HepG2 (cell line): ENCODE data around the gene MACROD2. TPM values are rescaled to one million over a fixed set of nuclear protein-coding genes. Genes with fewer than 3 reads are reported as not detected.

ENCODE experiments used
- ATAC-seq: fragments of 200-7000 bp; cut with Tn5 transposase; 3 replicates; pipeline ENCODE4 v1.9.1; 2020; ENCODE audit warnings: mild to moderate bottlenecking, moderate library complexity
- BruUV-seq: library from RNA; stranded (reverse); fragments of 400-500 nt; replicated peaks from 2 replicates; lab custom pipeline; 2021; lab: Mats Ljungman, UMichigan
- CTCF ChIA-PET: fragments of 300-600 bp; formaldehyde crosslinking; extraction: SDS; loops from one replicate; lab custom pipeline; 2021; ENCODE audit warnings: low total read pairs, inconsistent platforms, low intra/inter-chr PET ratio; lab: Yijun Ruan, JAX
- POLR2A ChIA-PET: fragments of 350-600 bp; sonication (Branson Sonifier 250); formaldehyde crosslinking; loops from one replicate; lab custom pipeline; 2020; ENCODE audit warnings: antibody characterized with exemption, inconsistent platforms; lab: Yijun Ruan, JAX
- DNase-seq: peaks from one replicate; pipeline ENCODE4 v3.0.0-alpha.2; 2015; ENCODE audit warnings: low spot score
- FAIRE-seq: peaks from 3 replicates; lab custom pipeline; 2011; peaks lifted over from hg19 to GRCh38; lab: Jason Lieb, UNC
- H2AFZ ChIP-seq: one replicate; pipeline ENCODE4 v1.6.1; 2011; ENCODE audit warnings: low read length, inconsistent platforms
- H3K27ac ChIP-seq: fragments of 300-600 bp; 3 replicates; pipeline ENCODE4 v1.8.0; 2011; ENCODE audit warnings: mixed run types, mild to moderate bottlenecking, mixed read lengths, low read length, inconsistent platforms; ENCODE audit not compliant: insufficient read depth; ENCODE audit errors: extremely low read length
- H3K27me3 ChIP-seq, 2 experiments: fragments of 200-600 bp in 1 of 2; 2 replicates in 1 of 2; 3 replicates in 1 of 2; pipeline versions ENCODE4 v1.6.0 to v1.8.0; 2011; ENCODE audit warnings: low read length in 2 of 2, mild to moderate bottlenecking in 2 of 2, moderate library complexity in 2 of 2, inconsistent platforms in 1 of 2; ENCODE audit not compliant: insufficient read depth in 2 of 2, control insufficient read depth in 1 of 2
- H3K36me3 ChIP-seq, 2 experiments: fragments of 200-600 bp in 1 of 2; replicated peaks in 1 of 2; 2 replicates in 1 of 2; 3 replicates in 1 of 2; pipeline versions ENCODE4 v1.5.1 to v1.8.0; 2011; ENCODE audit warnings: low read length in 2 of 2, inconsistent platforms in 1 of 2; ENCODE audit not compliant: insufficient read depth in 2 of 2, control insufficient read depth in 1 of 2
- H3K4me1 ChIP-seq: 2 replicates; pipeline ENCODE4 v1.5.1; 2012; ENCODE audit warnings: low read length, inconsistent platforms; ENCODE audit not compliant: insufficient read depth
- H3K4me2 ChIP-seq: 2 replicates; pipeline ENCODE4 v1.6.0; 2011; ENCODE audit warnings: low read depth, low read length, inconsistent platforms
- H3K4me3 ChIP-seq, 3 experiments: fragments of 200-600 bp in 1 of 3; sonication (generic), shearing (Covaris generic) in 1 of 3; replicated peaks in 1 of 3; 2 replicates each; pipeline ENCODE4 v1.5.1; 2011 to 2016; ENCODE audit warnings: low read length in 3 of 3, inconsistent platforms in 2 of 3, low read depth in 2 of 3, mild to moderate bottlenecking in 2 of 3, control low read depth in 1 of 3, mixed read lengths in 1 of 3; ENCODE audit not compliant: insufficient read depth in 1 of 3
- H3K79me2 ChIP-seq: one replicate; pipeline ENCODE4 v1.6.1; 2011; ENCODE audit warnings: low read length, inconsistent platforms; ENCODE audit not compliant: insufficient read depth
- H3K9ac ChIP-seq: 2 replicates; pipeline ENCODE4 v1.6.0; 2011; ENCODE audit warnings: mild to moderate bottlenecking, low read depth, low read length, inconsistent platforms; ENCODE audit not compliant: insufficient read depth
- H3K9me3 ChIP-seq: 2 replicates; pipeline ENCODE4 v1.5.1; 2012; ENCODE audit warnings: mild to moderate bottlenecking, low read length
- H4K20me1 ChIP-seq: 2 replicates; pipeline ENCODE4 v1.6.0; 2011; ENCODE audit warnings: inconsistent platforms, mild to moderate bottlenecking, low read length, moderate library complexity; ENCODE audit not compliant: insufficient read depth
- ARNT2 ChIP-seq: sonication (generic); formaldehyde crosslinking; IDR thresholded peaks from 2 replicates; pipeline ENCODE4 v1.8.0; 2022; ENCODE audit warnings: mild to moderate bottlenecking, low read depth, missing genetic modification reagents, moderate library complexity
- BCL6 ChIP-seq: IDR thresholded peaks from 2 replicates; pipeline ENCODE4 v1.6.1; 2016; ENCODE audit warnings: missing genetic modification reagents, missing compliant biosample characterization
- BRCA1 ChIP-seq: sonication (generic); formaldehyde crosslinking; IDR thresholded peaks from 2 replicates; pipeline ENCODE4 v1.4.0; 2020; ENCODE audit warnings: missing genetic modification reagents
- PTBP1 ChIP-seq: fragments of 200-400 bp; formaldehyde crosslinking; IDR thresholded peaks from 2 replicates; pipeline ENCODE4 v1.6.1; 2018; ENCODE audit warnings: low read length, low read depth; ENCODE audit not compliant: poor library complexity, severe bottlenecking
- REPIN1 ChIP-seq: sonication (generic); formaldehyde crosslinking; IDR thresholded peaks from 2 replicates; pipeline ENCODE4 v1.8.0; 2022; ENCODE audit warnings: missing genetic modification reagents, low read depth, mild to moderate bottlenecking, borderline replicate concordance
- TAF1 ChIP-seq: sonication (generic); formaldehyde crosslinking; IDR thresholded peaks from 2 replicates; pipeline ENCODE4 v1.4.0; 2020; ENCODE audit warnings: missing genetic modification reagents
- XBP1 ChIP-seq: sonication (generic); formaldehyde crosslinking; IDR thresholded peaks from 2 replicates; pipeline ENCODE4 v1.5.0; 2020; ENCODE audit warnings: missing genetic modification reagents
- YEATS4 ChIP-seq: sonication (generic); formaldehyde crosslinking; IDR thresholded peaks from 2 replicates; pipeline ENCODE4 v1.4.0; 2020; ENCODE audit warnings: missing genetic modification reagents, borderline replicate concordance
- ZNF234 ChIP-seq: sonication (generic); formaldehyde crosslinking; conservative IDR thresholded peaks from 2 replicates; pipeline ENCODE4 v1.5.1; 2020; ENCODE audit warnings: mild to moderate bottlenecking, missing genetic modification reagents
- ZNF629 ChIP-seq: sonication (generic); formaldehyde crosslinking; conservative IDR thresholded peaks from 2 replicates; pipeline ENCODE4 v1.5.0; 2020; ENCODE audit warnings: missing genetic modification reagents
- ZNF776 ChIP-seq: sonication (generic); formaldehyde crosslinking; IDR thresholded peaks from 2 replicates; pipeline ENCODE4 v1.4.0; 2020; ENCODE audit warnings: mild to moderate bottlenecking, missing genetic modification reagents
- ZSCAN30 ChIP-seq: sonication (generic); formaldehyde crosslinking; IDR thresholded peaks from 2 replicates; pipeline ENCODE4 v1.5.0; 2020; ENCODE audit warnings: mild to moderate bottlenecking, missing genetic modification reagents
- WGBS: methylation state at CpG from one replicate; pipeline ENCODE4 v1.1.6; 2017; ENCODE audit warnings: low lambda C conversion rate; 5-methylcytosine and 5-hydroxymethylcytosine counted together
- in situ Hi-C: cut with HindIII; loops from 2 replicates; pipeline ENCODE4 v1.10.0; 2017; ENCODE audit warnings: low pct_unique_long_range_greater_than_20kb; ENCODE audit not compliant: extremely low pct_ligation_motif_present
- intact Hi-C: fragments of 100-400 bp; cut with micrococcal nuclease; formaldehyde crosslinking; loops from one replicate; pipeline ENCODE4 v1.10.0; 2022; ENCODE audit not compliant: unreplicated experiment
- polyA plus RNA-seq, 8 experiments: library from polyadenylated mRNA; depleted of rRNA in 3 of 8; stranded (reverse) in 7 of 8; unstranded in 1 of 8; fragments of >200 nt; fragmentation: Illumina TruSeq in 4 of 8; extraction: Trizol in 4 of 8; gene quantifications; 2 replicates each; pipeline versions ENCODE4 v1.2.1 to v1.2.3, GENCODE V29; 2011 to 2016; ENCODE audit warnings: low read depth in 4 of 8, missing spikeins in 1 of 8, mixed read lengths in 1 of 8; ENCODE audit not compliant: insufficient read depth in 1 of 8
- total RNA-seq, 5 experiments: library from RNA; depleted of rRNA; stranded (reverse); fragments of >200 nt; fragmentation: Illumina TruSeq; extraction: Trizol; gene quantifications; 2 replicates each; pipeline ENCODE4 v1.2.3, GENCODE V29; 2016; ENCODE audit warnings: low read depth in 1 of 5
- TF ChIP-seq, protein P1 (sequence below): sonication (generic); formaldehyde crosslinking; IDR thresholded peaks from 2 replicates; pipeline ENCODE4 v1.9.0; 2021; ENCODE audit warnings: mild to moderate bottlenecking, missing genetic modification reagents
- TF ChIP-seq, protein P2 (sequence below): sonication (generic); formaldehyde crosslinking; IDR thresholded peaks from 2 replicates; pipeline ENCODE4 v1.4.0; 2020; ENCODE audit warnings: mild to moderate bottlenecking, missing genetic modification reagents
- TF ChIP-seq, protein P3 (sequence below): sonication (generic); formaldehyde crosslinking; IDR thresholded peaks from 2 replicates; pipeline ENCODE4 v1.8.0; 2022; ENCODE audit warnings: missing genetic modification reagents, mild to moderate bottlenecking, inconsistent platforms, borderline replicate concordance
- TF ChIP-seq, protein P4 (sequence below): sonication (generic); formaldehyde crosslinking; IDR thresholded peaks from 2 replicates; pipeline ENCODE4 v1.8.0; 2022; ENCODE audit warnings: mild to moderate bottlenecking, missing genetic modification reagents, moderate library complexity

MACROD2 gene
- total and polyA plus RNA-seq, 2 of the 13 experiments (the other 11 are each of a cell fraction or from before 2014, with no cell fraction given): 0.13 to 0.51 TPM

GRCh38 chr20:15860850-15861249 lies 1865.5 kb downstream of the MACROD2 start (continued):
- TF ChIP-seq, protein P1, sequence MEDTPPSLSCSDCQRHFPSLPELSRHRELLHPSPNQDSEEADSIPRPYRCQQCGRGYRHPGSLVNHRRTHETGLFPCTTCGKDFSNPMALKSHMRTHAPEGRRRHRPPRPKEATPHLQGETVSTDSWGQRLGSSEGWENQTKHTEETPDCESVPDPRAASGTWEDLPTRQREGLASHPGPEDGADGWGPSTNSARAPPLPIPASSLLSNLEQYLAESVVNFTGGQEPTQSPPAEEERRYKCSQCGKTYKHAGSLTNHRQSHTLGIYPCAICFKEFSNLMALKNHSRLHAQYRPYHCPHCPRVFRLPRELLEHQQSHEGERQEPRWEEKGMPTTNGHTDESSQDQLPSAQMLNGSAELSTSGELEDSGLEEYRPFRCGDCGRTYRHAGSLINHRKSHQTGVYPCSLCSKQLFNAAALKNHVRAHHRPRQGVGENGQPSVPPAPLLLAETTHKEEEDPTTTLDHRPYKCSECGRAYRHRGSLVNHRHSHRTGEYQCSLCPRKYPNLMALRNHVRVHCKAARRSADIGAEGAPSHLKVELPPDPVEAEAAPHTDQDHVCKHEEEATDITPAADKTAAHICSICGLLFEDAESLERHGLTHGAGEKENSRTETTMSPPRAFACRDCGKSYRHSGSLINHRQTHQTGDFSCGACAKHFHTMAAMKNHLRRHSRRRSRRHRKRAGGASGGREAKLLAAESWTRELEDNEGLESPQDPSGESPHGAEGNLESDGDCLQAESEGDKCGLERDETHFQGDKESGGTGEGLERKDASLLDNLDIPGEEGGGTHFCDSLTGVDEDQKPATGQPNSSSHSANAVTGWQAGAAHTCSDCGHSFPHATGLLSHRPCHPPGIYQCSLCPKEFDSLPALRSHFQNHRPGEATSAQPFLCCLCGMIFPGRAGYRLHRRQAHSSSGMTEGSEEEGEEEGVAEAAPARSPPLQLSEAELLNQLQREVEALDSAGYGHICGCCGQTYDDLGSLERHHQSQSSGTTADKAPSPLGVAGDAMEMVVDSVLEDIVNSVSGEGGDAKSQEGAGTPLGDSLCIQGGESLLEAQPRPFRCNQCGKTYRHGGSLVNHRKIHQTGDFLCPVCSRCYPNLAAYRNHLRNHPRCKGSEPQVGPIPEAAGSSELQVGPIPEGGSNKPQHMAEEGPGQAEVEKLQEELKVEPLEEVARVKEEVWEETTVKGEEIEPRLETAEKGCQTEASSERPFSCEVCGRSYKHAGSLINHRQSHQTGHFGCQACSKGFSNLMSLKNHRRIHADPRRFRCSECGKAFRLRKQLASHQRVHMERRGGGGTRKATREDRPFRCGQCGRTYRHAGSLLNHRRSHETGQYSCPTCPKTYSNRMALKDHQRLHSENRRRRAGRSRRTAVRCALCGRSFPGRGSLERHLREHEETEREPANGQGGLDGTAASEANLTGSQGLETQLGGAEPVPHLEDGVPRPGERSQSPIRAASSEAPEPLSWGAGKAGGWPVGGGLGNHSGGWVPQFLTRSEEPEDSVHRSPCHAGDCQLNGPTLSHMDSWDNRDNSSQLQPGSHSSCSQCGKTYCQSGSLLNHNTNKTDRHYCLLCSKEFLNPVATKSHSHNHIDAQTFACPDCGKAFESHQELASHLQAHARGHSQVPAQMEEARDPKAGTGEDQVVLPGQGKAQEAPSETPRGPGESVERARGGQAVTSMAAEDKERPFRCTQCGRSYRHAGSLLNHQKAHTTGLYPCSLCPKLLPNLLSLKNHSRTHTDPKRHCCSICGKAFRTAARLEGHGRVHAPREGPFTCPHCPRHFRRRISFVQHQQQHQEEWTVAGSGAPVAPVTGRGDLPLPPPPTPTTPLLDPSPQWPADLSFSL (CRISPR knock-in tag): no peak
- no peak for TF ChIP-seq TAF1 (CRISPR knock-in tag)
- no peak for TF ChIP-seq XBP1
- TF ChIP-seq, all 625 proteins: peak for 0

GRCh38 chr20:15862178-15862577 lies 1866.9 kb downstream of the MACROD2 start:
- in situ Hi-C loops: no loop called here
- no TSS peak for BruUV-seq
- ATAC-seq: no peak
- TF ChIP-seq, protein P2, sequence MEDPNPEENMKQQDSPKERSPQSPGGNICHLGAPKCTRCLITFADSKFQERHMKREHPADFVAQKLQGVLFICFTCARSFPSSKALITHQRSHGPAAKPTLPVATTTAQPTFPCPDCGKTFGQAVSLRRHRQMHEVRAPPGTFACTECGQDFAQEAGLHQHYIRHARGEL (CRISPR knock-in tag): no peak
- TF ChIP-seq BCL6 (no peak), PTBP1 (no peak), BRCA1 (CRISPR knock-in tag) (no peak), REPIN1 (CRISPR knock-in tag) (no peak), ZNF629 (no peak), ZNF234 (no peak), YEATS4 (CRISPR knock-in tag) (no peak), ZNF776 (no peak), ARNT2 (CRISPR knock-in tag) (no peak), ZSCAN30 (CRISPR knock-in tag) (no peak)
- TF ChIP-seq, protein P3, sequence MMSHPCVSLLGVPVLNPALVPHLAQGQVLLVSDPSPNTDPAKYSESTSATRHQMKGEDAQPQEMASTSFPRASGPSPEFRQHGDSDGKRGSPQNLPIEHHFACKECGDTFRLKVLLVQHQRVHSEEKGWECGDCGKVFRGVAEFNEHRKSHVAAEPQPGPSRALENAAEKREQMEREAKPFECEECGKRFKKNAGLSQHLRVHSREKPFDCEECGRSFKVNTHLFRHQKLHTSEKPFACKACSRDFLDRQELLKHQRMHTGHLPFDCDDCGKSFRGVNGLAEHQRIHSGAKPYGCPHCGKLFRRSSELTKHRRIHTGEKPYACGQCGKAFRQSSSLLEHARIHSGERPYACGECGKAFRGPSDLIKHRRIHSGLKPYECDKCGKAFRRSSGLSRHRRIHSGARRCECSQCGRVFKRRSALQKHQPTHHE (CRISPR knock-in tag): no peak
- TF ChIP-seq, protein P4, sequence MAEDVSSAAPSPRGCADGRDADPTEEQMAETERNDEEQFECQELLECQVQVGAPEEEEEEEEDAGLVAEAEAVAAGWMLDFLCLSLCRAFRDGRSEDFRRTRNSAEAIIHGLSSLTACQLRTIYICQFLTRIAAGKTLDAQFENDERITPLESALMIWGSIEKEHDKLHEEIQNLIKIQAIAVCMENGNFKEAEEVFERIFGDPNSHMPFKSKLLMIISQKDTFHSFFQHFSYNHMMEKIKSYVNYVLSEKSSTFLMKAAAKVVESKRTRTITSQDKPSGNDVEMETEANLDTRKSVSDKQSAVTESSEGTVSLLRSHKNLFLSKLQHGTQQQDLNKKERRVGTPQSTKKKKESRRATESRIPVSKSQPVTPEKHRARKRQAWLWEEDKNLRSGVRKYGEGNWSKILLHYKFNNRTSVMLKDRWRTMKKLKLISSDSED (CRISPR knock-in tag): no peak

More at GRCh38 chr20:15862178-15862577, 1866.9 kb downstream of the MACROD2 start:
- ChIA-PET CTCF (no interaction called here), POLR2A (no interaction called here)
- H3K27ac ChIP-seq: no peak overlapping the region
- intact Hi-C loops: no loop called here
- H3K4me2 ChIP-seq: no peak overlapping the region
- H3K9ac ChIP-seq: no peak overlapping the region
- no peaks in the 10 kb centered on the region for H3K79me2 ChIP-seq
- H2AFZ ChIP-seq: no peak overlapping the region
- whole genome bisulfite sequencing: 22% methylated on average over 4 of the region's 4 CpGs
- H3K27me3 ChIP-seq: no peaks in the 10 kb centered on the region
- FAIRE-seq (no peak), DNase-seq (no peak)
- H4K20me1 ChIP-seq: no peaks in the 10 kb centered on the region
- H3K9me3 ChIP-seq: peaks cover 84% of the 10 kb centered on the region
- H3K4me1 ChIP-seq: no peaks in the 10 kb centered on the region
- no peaks in the 10 kb centered on the region for H3K36me3 ChIP-seq
- no peak overlapping the region for H3K4me3 ChIP-seq
